ENCODE measurements around the gene PLEKHN1. TPM values are rescaled to one million over a fixed set of nuclear protein-coding genes. Genes with fewer than 3 reads are reported as not detected.

PLEKHN1 gene
- polyA plus RNA-seq, 1 of the 3 experiments (the other 2 are of a cell fraction), result not detected

- Histone ChIP-seq H3K79me2 (ENCODE audit: insufficient read depth) (peaks cover 6% of the 10 kb centered on the region), H3K9me3 (no peaks in the 10 kb centered on the region), H2AFZ (ENCODE audit: low read depth) (no peak overlapping the region), H3F3A (replicated peaks; ENCODE audit: insufficient read depth) (no peaks in the 10 kb centered on the region), H3K4me1 (ENCODE audit: control insufficient read depth in 1 of 2, insufficient read depth in 2 of 2, low read depth in 1 of 2, low read length in 1 of 2) (peaks cover 0 to 5% of the 10 kb centered on the region in 2 experiments; a peak in 1 of 4 replicates), H3K27ac (ENCODE audit: low read depth in 2 of 2, low read length in 1 of 2) (no peak overlapping the region), H3K36me3 (replicated peaks in 1 of 2; ENCODE audit: control insufficient read depth in 1 of 2, insufficient read depth in 2 of 2, low read length in 1 of 2) (peaks cover 0 to 93% of the 10 kb centered on the region in 2 experiments), H3K4me3 (ENCODE audit: low read depth in 2 of 2, low read length in 1 of 2) (no peak overlapping the region), H3K4me2 (no peak overlapping the region), H3K9me2 (no peaks in the 10 kb centered on the region), H3K27me3 (ENCODE audit: insufficient read depth) (no peaks in the 10 kb centered on the region), H3K9ac (no peak overlapping the region), H4K20me1 (ENCODE audit: insufficient read depth) (0 out of 2 replicates have a peak, but pooled peaks cover 11% of the 10 kb centered on the region)
- CTCF ChIA-PET, result interaction anchor here (1.2 to 1.5 kb wide), 3 partner anchors 14 to 47 kb away, joined by 3 to 12 read pairs (median 4); no protein-coding TSS in a partner anchor
- 60% methylated on average over 2 of the region's 7 CpGs for WGBS (ENCODE audit: low lambda C conversion rate)
- DNase-seq, result no peak
- POLR2A ChIA-PET, result no interaction called here
- TF ChIP-seq USF1 (IDR thresholded peaks at IDR 0.05; ENCODE audit: borderline replicate concordance, low read depth), result no peak
- TF ChIP-seq, protein P1, sequence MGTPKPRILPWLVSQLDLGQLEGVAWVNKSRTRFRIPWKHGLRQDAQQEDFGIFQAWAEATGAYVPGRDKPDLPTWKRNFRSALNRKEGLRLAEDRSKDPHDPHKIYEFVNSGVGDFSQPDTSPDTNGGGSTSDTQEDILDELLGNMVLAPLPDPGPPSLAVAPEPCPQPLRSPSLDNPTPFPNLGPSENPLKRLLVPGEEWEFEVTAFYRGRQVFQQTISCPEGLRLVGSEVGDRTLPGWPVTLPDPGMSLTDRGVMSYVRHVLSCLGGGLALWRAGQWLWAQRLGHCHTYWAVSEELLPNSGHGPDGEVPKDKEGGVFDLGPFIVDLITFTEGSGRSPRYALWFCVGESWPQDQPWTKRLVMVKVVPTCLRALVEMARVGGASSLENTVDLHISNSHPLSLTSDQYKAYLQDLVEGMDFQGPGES (IDR thresholded peaks at IDR 0.05; ENCODE audit: low read depth, low read length), result no peak
- TF ChIP-seq, protein P2, sequence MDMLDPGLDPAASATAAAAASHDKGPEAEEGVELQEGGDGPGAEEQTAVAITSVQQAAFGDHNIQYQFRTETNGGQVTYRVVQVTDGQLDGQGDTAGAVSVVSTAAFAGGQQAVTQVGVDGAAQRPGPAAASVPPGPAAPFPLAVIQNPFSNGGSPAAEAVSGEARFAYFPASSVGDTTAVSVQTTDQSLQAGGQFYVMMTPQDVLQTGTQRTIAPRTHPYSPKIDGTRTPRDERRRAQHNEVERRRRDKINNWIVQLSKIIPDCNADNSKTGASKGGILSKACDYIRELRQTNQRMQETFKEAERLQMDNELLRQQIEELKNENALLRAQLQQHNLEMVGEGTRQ (IDR thresholded peaks at IDR 0.05; ENCODE audit: borderline replicate concordance, low read depth, low read length), result no peak
- TF ChIP-seq EZH2phosphoT487 (IDR thresholded peaks at IDR 0.05; ENCODE audit: borderline replicate concordance, low read depth), result no peak
- TF ChIP-seq, protein P3, sequence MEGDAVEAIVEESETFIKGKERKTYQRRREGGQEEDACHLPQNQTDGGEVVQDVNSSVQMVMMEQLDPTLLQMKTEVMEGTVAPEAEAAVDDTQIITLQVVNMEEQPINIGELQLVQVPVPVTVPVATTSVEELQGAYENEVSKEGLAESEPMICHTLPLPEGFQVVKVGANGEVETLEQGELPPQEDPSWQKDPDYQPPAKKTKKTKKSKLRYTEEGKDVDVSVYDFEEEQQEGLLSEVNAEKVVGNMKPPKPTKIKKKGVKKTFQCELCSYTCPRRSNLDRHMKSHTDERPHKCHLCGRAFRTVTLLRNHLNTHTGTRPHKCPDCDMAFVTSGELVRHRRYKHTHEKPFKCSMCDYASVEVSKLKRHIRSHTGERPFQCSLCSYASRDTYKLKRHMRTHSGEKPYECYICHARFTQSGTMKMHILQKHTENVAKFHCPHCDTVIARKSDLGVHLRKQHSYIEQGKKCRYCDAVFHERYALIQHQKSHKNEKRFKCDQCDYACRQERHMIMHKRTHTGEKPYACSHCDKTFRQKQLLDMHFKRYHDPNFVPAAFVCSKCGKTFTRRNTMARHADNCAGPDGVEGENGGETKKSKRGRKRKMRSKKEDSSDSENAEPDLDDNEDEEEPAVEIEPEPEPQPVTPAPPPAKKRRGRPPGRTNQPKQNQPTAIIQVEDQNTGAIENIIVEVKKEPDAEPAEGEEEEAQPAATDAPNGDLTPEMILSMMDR (IDR thresholded peaks at IDR 0.05), result no peak
- TF ChIP-seq FOXJ3 (CRISPR knock-in tag; IDR thresholded peaks at IDR 0.05), result no peak
- no peak for TF ChIP-seq RCOR1 (IDR thresholded peaks at IDR 0.05; ENCODE audit: low read length)
- TF ChIP-seq NRF1 (IDR thresholded peaks at IDR 0.05; ENCODE audit: low read depth, low read length), result no peak
- TF ChIP-seq EP300 (IDR thresholded peaks at IDR 0.05; ENCODE audit: borderline replicate concordance in 1 of 2, low read depth in 1 of 2, low read length in 1 of 2), result no peak
- no peak for TF ChIP-seq GATA2 (CRISPR knock-in tag; IDR thresholded peaks at IDR 0.05)
Measured at GRCh38 chr1:952603-953002, 13.7 kb upstream of the PLEKHN1 start.

Data from SK-N-SH (cell line).